GM20000 (cell line): ENCODE data around the gene EBF3.

Experiments
- DNase-seq: peaks from one replicate; pipeline ENCODE4 v3.0.0; 2012; ENCODE audit warnings: low spot score
- CTCF ChIP-seq: IDR thresholded peaks from 2 replicates; pipeline ENCODE4 v1.5.1; 2012; ENCODE audit warnings: mild to moderate bottlenecking, control low read depth; ENCODE audit errors: extremely low read depth, missing control alignments

The EBF3 gene

GRCh38 chr10:129916506-129916995 lies 47.5 kb downstream of the EBF3 start:
- DNase-seq: no peak
- TF ChIP-seq CTCF: no peak

- no peak for DNase-seq
- no peak for TF ChIP-seq CTCF
These were observed 48.3 kb downstream of the EBF3 start for GRCh38 chr10:129915526-129916378.

DNA sequence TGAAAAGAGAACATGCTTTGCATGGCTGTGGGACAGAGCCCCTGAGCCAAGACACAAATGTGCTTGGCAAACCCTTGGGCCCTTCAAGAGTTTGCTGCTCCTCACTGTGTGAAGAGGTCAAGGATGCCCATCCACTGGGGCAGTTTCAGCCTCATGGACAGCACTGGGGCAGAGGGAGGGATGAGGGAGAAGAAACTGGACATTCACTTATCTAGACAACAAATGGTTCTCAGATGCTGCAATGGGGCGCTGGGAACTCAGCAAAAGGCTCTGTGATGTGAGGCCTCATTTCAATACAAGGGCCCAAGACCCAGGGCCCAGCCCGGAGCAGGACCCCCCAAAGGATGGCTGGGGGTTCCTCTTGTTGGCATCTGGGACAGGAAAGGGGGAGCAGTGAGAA lies 49.1 kb downstream of the EBF3 start:
- no peak for DNase-seq
- TF ChIP-seq CTCF: no peak

DNA sequence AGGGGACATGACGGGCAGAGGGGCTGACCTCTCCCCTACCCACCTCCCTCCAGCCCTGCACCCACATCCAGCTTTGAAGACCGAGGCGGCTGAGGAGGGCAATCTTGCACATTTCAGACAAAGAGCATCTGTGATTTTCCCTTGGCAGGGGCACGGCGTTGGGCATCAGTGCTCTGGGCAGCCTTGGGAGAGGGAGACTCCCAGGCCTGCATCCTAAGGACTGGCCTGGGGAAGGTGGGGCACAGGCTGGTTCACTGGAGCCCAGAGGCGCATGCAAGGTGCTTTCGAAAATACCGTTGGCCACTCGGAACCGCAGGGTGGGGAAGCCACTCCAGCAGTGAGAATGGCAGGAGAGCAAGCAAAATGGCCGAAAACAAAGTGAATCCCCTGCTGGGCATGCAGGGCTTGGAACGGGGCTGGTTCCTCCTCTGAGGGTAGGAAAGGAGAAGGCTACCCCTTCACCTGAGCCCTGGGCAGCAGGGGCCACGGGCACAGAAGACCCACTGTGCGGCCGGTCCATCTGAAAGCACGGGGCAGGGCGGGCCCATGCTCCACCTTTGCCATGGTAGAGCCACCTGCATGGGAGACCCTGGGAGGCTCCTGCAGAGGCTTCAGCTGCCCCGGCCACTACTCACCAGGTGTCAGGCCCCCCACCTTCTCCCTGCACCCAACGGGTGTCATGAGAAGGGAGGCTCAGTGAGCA lies 49.8 kb downstream of the EBF3 start:
- no peak for DNase-seq
- TF ChIP-seq CTCF: no peak

DNA sequence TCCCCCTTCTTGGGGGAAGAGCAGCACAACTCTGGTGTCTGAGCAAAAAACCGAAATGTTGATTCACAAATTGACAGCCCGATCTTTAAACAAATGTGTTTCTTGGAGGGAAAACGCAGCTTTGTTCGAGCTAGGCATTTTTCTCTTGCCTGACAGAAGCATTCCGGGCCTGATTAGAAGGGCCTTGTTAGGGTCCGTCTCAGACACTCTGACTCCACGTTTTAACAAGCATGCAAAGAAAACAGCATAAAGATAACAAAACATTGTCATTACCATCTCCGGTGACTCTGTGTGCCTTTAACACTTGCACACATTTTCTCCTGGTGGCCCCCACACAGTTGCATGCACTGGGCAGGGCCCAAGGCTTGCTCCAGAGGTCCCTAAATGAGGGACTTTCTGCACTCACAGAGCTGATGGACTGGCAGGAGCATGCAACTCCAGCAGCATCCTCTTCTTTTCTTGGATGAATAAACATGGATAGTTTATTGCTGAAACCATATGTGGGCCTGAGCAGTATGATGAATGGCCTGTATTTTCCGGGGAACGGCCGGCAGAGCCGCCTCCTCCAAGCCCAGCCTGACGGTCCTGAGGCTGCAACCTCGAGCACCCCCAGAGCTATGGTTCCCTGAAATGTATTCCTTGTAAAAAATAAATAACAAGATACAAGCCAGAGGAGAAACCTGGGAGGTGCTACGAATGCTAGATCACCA lies 50.9 kb downstream of the EBF3 start:
- no peak for TF ChIP-seq CTCF
- DNase-seq: no peak

DNA sequence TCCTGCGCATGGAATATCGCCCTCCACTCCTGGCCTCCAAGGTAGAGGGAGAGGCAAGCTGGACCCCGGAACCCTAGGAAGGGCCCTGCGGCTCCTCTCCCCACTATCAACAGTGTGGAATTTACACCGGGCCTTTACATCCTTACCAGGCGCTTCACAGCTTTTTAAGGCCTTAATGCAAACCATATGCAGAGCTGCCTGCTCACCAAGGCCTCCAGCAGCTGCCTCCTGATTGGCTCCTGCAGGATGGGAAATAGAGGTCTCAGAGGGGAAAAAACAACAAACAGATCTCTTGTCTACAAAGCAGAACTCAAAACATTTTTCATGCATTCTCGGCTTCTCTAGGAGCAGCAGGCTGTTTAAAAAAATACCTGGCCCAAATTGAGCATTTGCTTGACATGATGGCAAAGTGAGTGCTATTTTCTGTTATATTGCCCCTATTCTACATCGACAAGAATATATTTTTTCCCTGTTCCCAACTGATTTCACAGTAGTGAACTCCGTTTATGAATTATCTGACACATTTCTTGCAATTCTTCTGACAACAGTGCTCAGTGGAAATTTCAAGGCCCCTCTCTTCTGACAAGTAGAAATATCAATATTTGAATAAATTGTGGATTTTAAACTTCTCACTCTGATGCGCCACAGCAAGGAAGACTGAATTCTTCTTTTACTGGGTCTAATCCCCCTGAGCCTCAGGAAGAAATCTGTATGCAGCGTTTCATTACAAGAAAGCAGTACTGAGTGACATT lies 51.7 kb downstream of the EBF3 start:
- no peak for TF ChIP-seq CTCF
- DNase-seq: no peak
